Fibroblast of lung (primary cell): ENCODE measurements around the gene THEM4.

Source experiments
- CTCF ChIP-seq, 2 donors: IDR thresholded peaks in 1 of 2; conservative IDR thresholded peaks in 1 of 2; 1 replicate in 1 of 2; 2 replicates in 1 of 2; pipeline ENCODE4 v1.5.1; 2011 to 2012; ENCODE audit warnings: low read length in 2 of 2, control low read depth in 1 of 2, inconsistent platforms in 1 of 2, low read depth in 1 of 2, mild to moderate bottlenecking in 1 of 2
- EZH2 ChIP-seq: IDR thresholded peaks from 2 replicates; pipeline ENCODE4 v1.5.1; 2012; ENCODE audit warnings: low read length, control low read depth, mild to moderate bottlenecking; ENCODE audit errors: missing control alignments

- TF ChIP-seq CTCF (conservative IDR thresholded peaks at IDR 0.05 in 1 of 2, IDR thresholded peaks at IDR 0.05 in 1 of 2; ENCODE audit: low read depth in 1 of 2, low read length in 2 of 2) (no peak), EZH2 (no peak)
Measured at GRCh38 chr1:151944857-151945575, 35.7 kb upstream of the THEM4 start.
